ENCODE results near the gene PPP3CA. TPM values are rescaled to one million over a fixed set of nuclear protein-coding genes. Genes with fewer than 3 reads are reported as not detected.

PPP3CA gene
- polyA plus RNA-seq, 1 donor, result 23.5 TPM

DNA sequence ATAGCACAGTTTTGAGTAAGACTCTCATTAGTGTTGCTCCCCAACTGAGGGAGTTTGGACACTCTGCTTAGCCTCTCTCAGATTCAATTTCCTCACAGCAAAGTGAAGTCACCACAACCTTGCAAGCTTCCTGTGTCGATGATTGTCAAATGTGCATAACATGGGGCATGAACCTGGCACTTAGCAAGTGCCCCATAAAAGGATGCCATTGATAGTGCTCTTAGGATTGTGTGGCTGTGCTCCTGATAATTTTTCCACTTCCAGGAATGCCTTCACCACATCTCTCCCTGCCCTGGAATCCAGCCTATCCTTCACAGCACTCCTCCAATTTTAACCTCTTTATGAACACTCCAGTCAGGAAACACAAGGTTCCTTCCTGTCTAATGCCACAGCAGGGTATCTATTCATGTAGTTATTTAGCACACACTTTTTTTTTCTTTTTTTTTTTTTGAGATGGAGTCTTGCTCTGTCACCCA lies 309.4 kb downstream of the PPP3CA start:
- H3K36me3 ChIP-seq (ENCODE audit: control insufficient read depth, insufficient read depth, low read length), result peaks cover 5% of the 10 kb centered on the region
- no peaks in the 10 kb centered on the region for H3K27me3 ChIP-seq (ENCODE audit: control insufficient read depth, insufficient read depth, low read length)
- H3K27ac ChIP-seq (ENCODE audit: low read length), result no peak overlapping the region
- no peaks in the 10 kb centered on the region for H3K9me3 ChIP-seq (ENCODE audit: control insufficient read depth, low read depth, low read length)
- no peak for DNase-seq
- no peak overlapping the region for H3K4me3 ChIP-seq (ENCODE audit: low read length)
- no peaks in the 10 kb centered on the region for H3K4me1 ChIP-seq (ENCODE audit: control insufficient read depth, insufficient read depth, low read length)
- WGBS (ENCODE audit: insufficient coverage, low lambda C conversion rate), result no CpG with 5 or more reads among the region's 1 CpG

- no peaks in the 10 kb centered on the region for H3K4me1 ChIP-seq (ENCODE audit: control insufficient read depth, insufficient read depth, low read length)
- no peak for DNase-seq
- H3K27me3 ChIP-seq (ENCODE audit: control insufficient read depth, insufficient read depth, low read length), result no peaks in the 10 kb centered on the region
- H3K36me3 ChIP-seq (ENCODE audit: control insufficient read depth, insufficient read depth, low read length), result peaks cover 5% of the 10 kb centered on the region
- no peaks in the 10 kb centered on the region for H3K9me3 ChIP-seq (ENCODE audit: control insufficient read depth, low read depth, low read length)
- no peak overlapping the region for H3K4me3 ChIP-seq (ENCODE audit: low read length)
- no peak overlapping the region for H3K27ac ChIP-seq (ENCODE audit: low read length)
- WGBS (ENCODE audit: insufficient coverage, low lambda C conversion rate), result 87% methylated on average over 3 of the region's 3 CpGs
Measured at GRCh38 chr4:101037249-101037648, 310.1 kb downstream of the PPP3CA start.

GRCh38 chr4:101035487-101035886 lies 311.8 kb downstream of the PPP3CA start:
- Histone ChIP-seq H3K27ac (ENCODE audit: low read length) (no peak overlapping the region), H3K36me3 (ENCODE audit: control insufficient read depth, insufficient read depth, low read length) (peaks cover 8% of the 10 kb centered on the region), H3K27me3 (ENCODE audit: control insufficient read depth, insufficient read depth, low read length) (no peaks in the 10 kb centered on the region), H3K4me1 (ENCODE audit: control insufficient read depth, insufficient read depth, low read length) (no peaks in the 10 kb centered on the region), H3K4me3 (ENCODE audit: low read length) (no peak overlapping the region), H3K9me3 (ENCODE audit: control insufficient read depth, low read depth, low read length) (no peaks in the 10 kb centered on the region)
- 94% methylated on average over 2 of the region's 2 CpGs for WGBS (ENCODE audit: insufficient coverage, low lambda C conversion rate)
- no peak for DNase-seq

DNA sequence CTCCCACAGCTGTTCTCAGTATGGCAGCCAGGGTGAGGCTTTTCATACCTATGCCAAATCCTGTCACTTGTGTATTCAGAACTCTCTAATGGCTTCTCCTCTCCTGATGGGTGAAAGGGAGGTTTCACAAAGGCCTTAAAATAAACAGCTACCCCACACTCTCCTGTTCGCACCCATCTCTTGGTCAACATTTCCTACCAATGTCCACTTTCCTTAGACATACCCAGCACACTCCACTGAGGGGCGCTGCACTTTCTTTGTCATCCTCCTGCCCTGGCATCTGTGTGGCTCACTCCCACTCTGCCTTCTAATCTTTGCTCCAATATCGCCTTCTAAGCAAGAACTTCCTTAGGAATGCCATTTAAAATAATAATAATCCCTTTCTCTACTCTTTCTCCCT lies 313.3 kb downstream of the PPP3CA start:
- DNase-seq, result no peak
- no peak overlapping the region for H3K4me3 ChIP-seq (ENCODE audit: low read length)
- H3K4me1 ChIP-seq (ENCODE audit: control insufficient read depth, insufficient read depth, low read length), result no peaks in the 10 kb centered on the region
- no peak overlapping the region for H3K27ac ChIP-seq (ENCODE audit: low read length)
- H3K27me3 ChIP-seq (ENCODE audit: control insufficient read depth, insufficient read depth, low read length), result no peaks in the 10 kb centered on the region
- 90% methylated on average over 2 of the region's 3 CpGs for WGBS (ENCODE audit: insufficient coverage, low lambda C conversion rate)
- no peaks in the 10 kb centered on the region for H3K9me3 ChIP-seq (ENCODE audit: control insufficient read depth, low read depth, low read length)
- H3K36me3 ChIP-seq (ENCODE audit: control insufficient read depth, insufficient read depth, low read length), result peaks cover 5% of the 10 kb centered on the region

DNA sequence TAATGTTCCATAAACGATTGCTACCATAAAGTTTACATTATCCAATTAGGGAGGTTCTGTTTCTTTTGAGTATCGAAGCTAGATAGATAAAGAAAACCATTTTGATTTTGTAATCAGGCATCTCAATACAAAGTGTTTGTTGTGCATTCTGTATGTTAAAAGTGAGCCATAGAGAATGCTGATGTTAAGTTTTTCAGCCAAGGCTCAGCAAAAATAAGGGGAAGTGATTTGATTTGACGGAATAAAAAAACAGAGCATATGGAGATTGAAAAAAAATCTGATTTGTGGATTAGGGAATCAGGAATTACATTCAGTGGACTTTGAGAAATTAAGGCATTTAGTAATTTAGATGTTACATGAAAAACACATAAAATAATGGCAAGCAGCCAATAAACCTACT lies 314.8 kb downstream of the PPP3CA start:
- Histone ChIP-seq H3K27ac (ENCODE audit: low read length) (no peak overlapping the region), H3K36me3 (ENCODE audit: control insufficient read depth, insufficient read depth, low read length) (peaks cover 5% of the 10 kb centered on the region), H3K9me3 (ENCODE audit: control insufficient read depth, low read depth, low read length) (no peaks in the 10 kb centered on the region), H3K4me3 (ENCODE audit: low read length) (no peak overlapping the region), H3K27me3 (ENCODE audit: control insufficient read depth, insufficient read depth, low read length) (no peaks in the 10 kb centered on the region), H3K4me1 (ENCODE audit: control insufficient read depth, insufficient read depth, low read length) (no peaks in the 10 kb centered on the region)
- DNase-seq, result no peak
- 64% methylated on average over 3 of the region's 3 CpGs for WGBS (ENCODE audit: insufficient coverage, low lambda C conversion rate)

DNA sequence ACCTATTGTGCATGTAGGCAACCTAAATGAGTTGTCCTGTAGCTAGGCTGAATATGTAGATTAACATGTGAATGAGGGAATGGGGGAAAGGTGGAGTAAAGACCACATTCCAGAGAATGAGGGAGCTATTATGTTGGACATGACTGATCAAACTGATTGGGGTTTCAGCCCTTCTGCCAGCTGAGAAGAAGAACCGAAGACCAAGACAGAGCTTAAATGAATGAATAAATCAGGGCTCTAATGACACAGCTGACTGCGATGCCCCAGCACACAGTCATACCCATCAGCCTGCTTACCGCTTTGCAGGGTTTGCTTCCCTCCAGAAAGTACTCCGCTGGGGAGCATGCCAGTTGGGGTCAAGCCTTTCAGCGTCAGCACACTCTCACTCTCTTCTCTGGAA lies 315.4 kb downstream of the PPP3CA start:
- no peak for DNase-seq
- Histone ChIP-seq H3K36me3 (ENCODE audit: control insufficient read depth, insufficient read depth, low read length) (peaks cover 2% of the 10 kb centered on the region), H3K9me3 (ENCODE audit: control insufficient read depth, low read depth, low read length) (no peaks in the 10 kb centered on the region), H3K27ac (ENCODE audit: low read length) (no peak overlapping the region), H3K4me1 (ENCODE audit: control insufficient read depth, insufficient read depth, low read length) (no peaks in the 10 kb centered on the region), H3K27me3 (ENCODE audit: control insufficient read depth, insufficient read depth, low read length) (no peaks in the 10 kb centered on the region), H3K4me3 (ENCODE audit: low read length) (no peak overlapping the region)
- WGBS (ENCODE audit: insufficient coverage, low lambda C conversion rate), result no CpG with 5 or more reads among the region's 5 CpGs

- no peak overlapping the region for H3K27ac ChIP-seq (ENCODE audit: low read length)
- H3K4me1 ChIP-seq (ENCODE audit: control insufficient read depth, insufficient read depth, low read length), result no peaks in the 10 kb centered on the region
- no peaks in the 10 kb centered on the region for H3K9me3 ChIP-seq (ENCODE audit: control insufficient read depth, low read depth, low read length)
- peaks cover 9% of the 10 kb centered on the region for H3K36me3 ChIP-seq (ENCODE audit: control insufficient read depth, insufficient read depth, low read length)
- DNase-seq, result no peak
- H3K27me3 ChIP-seq (ENCODE audit: control insufficient read depth, insufficient read depth, low read length), result no peaks in the 10 kb centered on the region
- no peak overlapping the region for H3K4me3 ChIP-seq (ENCODE audit: low read length)
Measured at GRCh38 chr4:101028886-101029285, 318.4 kb downstream of the PPP3CA start.

- no peak for DNase-seq
- Histone ChIP-seq H3K4me3 (ENCODE audit: low read length) (no peak overlapping the region), H3K4me1 (ENCODE audit: control insufficient read depth, insufficient read depth, low read length) (no peaks in the 10 kb centered on the region)
Measured at GRCh38 chr4:101027721-101028120, 319.6 kb downstream of the PPP3CA start.

GRCh38 chr4:101025755-101026154 lies 321.6 kb downstream of the PPP3CA start:
- H3K27me3 ChIP-seq (ENCODE audit: control insufficient read depth, insufficient read depth, low read length), result no peaks in the 10 kb centered on the region
- H3K9me3 ChIP-seq (ENCODE audit: control insufficient read depth, low read depth, low read length), result no peaks in the 10 kb centered on the region
- no peak overlapping the region for H3K27ac ChIP-seq (ENCODE audit: low read length)
- no peak overlapping the region for H3K4me3 ChIP-seq (ENCODE audit: low read length)
- H3K4me1 ChIP-seq (ENCODE audit: control insufficient read depth, insufficient read depth, low read length), result no peaks in the 10 kb centered on the region
- peaks cover 10% of the 10 kb centered on the region for H3K36me3 ChIP-seq (ENCODE audit: control insufficient read depth, insufficient read depth, low read length)
- WGBS (ENCODE audit: insufficient coverage, low lambda C conversion rate), result 100% methylated on average over 1 of the region's 8 CpGs
- DNase-seq, result no peak

More at GRCh38 chr4:101027721-101028120, 319.6 kb downstream of the PPP3CA start:
- peaks cover 10% of the 10 kb centered on the region for H3K36me3 ChIP-seq (ENCODE audit: control insufficient read depth, insufficient read depth, low read length)
- H3K27me3 ChIP-seq (ENCODE audit: control insufficient read depth, insufficient read depth, low read length), result no peaks in the 10 kb centered on the region
- H3K9me3 ChIP-seq (ENCODE audit: control insufficient read depth, low read depth, low read length), result no peaks in the 10 kb centered on the region
- no peak overlapping the region for H3K27ac ChIP-seq (ENCODE audit: low read length)

DNA sequence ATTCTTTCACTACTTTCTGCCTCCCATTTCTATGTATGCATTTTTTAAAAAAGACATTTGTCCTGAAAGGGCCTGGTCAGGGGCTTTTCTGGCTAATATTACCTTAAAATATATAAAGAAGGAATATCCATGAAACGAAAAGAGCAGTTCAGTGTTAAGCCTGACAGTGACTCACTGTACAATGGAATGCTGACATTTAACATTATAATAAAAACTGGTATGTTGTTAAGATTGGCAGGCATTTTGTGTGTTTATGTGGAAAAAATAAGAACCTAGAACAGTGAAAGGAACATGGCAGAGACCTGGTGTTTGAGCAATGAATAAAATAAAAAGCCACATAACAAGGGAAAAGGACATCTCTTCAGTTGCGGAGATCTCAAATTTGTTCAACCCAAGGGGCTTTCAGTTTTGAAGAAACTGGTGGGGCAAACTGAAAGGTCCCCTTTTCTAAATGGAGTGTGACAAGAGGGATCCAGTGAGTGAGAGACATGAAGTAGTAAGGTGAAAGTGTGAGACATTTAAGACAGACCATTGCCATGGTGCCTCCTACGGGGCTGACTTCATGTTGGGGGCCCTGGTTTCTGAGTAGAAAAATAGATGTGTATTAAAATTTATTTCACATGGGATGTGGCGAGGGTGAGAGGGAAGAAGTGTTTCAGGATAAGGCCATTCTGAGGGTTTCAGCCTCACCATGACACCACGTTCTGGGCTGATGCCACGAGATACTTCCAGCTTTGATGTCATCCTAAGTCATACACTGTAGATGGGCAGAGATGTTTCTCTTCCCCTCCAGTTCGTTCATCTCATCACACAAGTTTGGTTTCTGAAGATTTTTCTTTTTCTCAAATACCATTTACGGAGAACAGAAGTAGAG lies 324.9 kb downstream of the PPP3CA start:
- peaks cover 10% of the 10 kb centered on the region for H3K36me3 ChIP-seq (ENCODE audit: control insufficient read depth, insufficient read depth, low read length)
- H3K27ac ChIP-seq (ENCODE audit: low read length), result no peak overlapping the region
- no peak for DNase-seq
- 96% methylated on average over 4 of the region's 8 CpGs for WGBS (ENCODE audit: insufficient coverage, low lambda C conversion rate)
- no peaks in the 10 kb centered on the region for H3K27me3 ChIP-seq (ENCODE audit: control insufficient read depth, insufficient read depth, low read length)
- peaks cover 11% of the 10 kb centered on the region for H3K4me1 ChIP-seq (ENCODE audit: control insufficient read depth, insufficient read depth, low read length)
- H3K9me3 ChIP-seq (ENCODE audit: control insufficient read depth, low read depth, low read length), result no peaks in the 10 kb centered on the region
- no peak overlapping the region for H3K4me3 ChIP-seq (ENCODE audit: low read length)

DNA sequence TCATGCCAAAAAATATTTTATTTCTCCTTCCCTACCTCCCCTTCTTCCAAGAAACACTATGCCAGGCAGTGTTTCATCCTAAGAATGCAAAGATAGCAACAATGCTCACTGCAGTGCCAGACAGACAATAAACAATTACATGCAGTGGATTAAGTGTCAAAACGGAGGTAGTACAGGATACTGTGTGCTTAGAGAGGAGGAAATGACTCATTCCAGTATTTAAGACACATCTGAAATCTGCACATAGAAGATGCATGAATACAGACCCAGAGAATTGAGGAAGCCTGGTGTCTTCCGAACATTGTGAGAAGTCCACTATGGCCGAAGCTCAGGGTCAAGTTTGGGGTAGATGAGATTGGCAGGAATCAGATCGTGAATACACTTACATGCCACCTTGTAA lies 326.4 kb downstream of the PPP3CA start:
- DNase-seq, result peak in 1 of 2 donors; percentile 6
- WGBS (ENCODE audit: insufficient coverage, low lambda C conversion rate), result 71% methylated on average over 1 of the region's 4 CpGs
- Histone ChIP-seq H3K27me3 (ENCODE audit: control insufficient read depth, insufficient read depth, low read length) (no peaks in the 10 kb centered on the region), H3K27ac (ENCODE audit: low read length) (no peak overlapping the region), H3K9me3 (ENCODE audit: control insufficient read depth, low read depth, low read length) (no peaks in the 10 kb centered on the region), H3K36me3 (ENCODE audit: control insufficient read depth, insufficient read depth, low read length) (peaks cover 8% of the 10 kb centered on the region), H3K4me3 (ENCODE audit: low read length) (no peak overlapping the region), H3K4me1 (ENCODE audit: control insufficient read depth, insufficient read depth, low read length) (peaks cover 11% of the 10 kb centered on the region)
